Stimulated activated CD4-positive, alpha-beta T cell treated with anti-CD3 and anti-CD28 coated beads, Interleukin-12 subunit alpha, Interleukin-12 subunit beta, amount 100 ng/mL, for 48 hours (primary cell): Measurements from ENCODE around the gene TPRG1L.
"Not testable (repeated sequence)": the region's sequence is repeated elsewhere in the genome, so short reads cannot be mapped to it uniquely, and the experiment has no call there.

Experiments
- DNase-seq, 3 donors: peaks; one replicate each; pipeline ENCODE4 v3.0.0-alpha.2; 2020; ENCODE audit warnings: low read depth in 2 of 3, low spot score in 1 of 3

The TPRG1L gene

GRCh38 chr1:3624200-3625136 lies at the start of gene TPRG1L:
Gene TPRG1L, plus strand, starts transcription at chr1:3625015. Its CDS starts 58 bp downstream, at chr1:3625073.
- peak; percentile 94 to 98 (median 95) for DNase-seq

GRCh38 chr1:3575515-3575914 lies 49.3 kb upstream of the TPRG1L start:
- DNase-seq = not testable (repeated sequence)

- DNase-seq = no peak
Observed at GRCh38 chr1:3575993-3576392, 48.8 kb upstream of the TPRG1L start.

- no peak for DNase-seq
Observed at GRCh38 chr1:3577300-3577699, 47.5 kb upstream of the TPRG1L start.

DNA sequence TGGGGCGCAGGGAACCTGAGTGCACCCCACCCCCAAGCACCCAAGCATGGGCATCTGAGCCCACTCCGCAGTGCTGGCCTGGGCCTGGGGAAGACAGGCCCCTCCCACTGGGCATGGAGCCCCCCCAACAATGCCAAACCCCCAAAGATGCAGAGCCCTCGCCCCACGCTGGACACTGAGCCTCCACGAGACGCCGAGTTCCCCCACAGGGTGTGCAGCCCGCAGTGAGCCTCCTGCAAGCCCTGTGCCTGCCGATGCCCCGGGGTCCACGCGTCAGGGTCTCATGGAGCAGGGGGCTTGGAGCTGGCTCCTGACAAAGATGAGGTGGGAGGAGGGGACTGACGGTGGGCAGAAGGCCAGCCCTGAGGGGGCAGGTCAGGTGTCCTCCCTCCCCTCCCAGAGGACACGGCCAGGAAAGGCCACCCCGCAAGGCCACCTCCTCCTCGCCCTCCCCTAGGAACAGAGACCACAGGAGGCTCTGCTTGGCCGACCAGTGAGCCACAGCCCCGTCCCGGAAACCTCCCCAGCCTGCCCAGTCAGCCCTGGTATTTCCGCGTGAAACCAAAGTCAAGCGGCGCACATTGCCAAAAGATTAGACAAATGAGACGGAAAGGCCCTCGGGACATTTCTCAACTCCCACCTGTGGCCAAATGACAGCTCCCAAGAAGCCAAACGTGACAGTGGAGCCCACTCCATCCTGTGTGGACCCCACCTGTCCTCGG lies 46.9 kb upstream of the TPRG1L start:
- DNase-seq = no peak

- DNase-seq = no peak
Observed at GRCh38 chr1:3578433-3578805, 46.4 kb upstream of the TPRG1L start.

DNA sequence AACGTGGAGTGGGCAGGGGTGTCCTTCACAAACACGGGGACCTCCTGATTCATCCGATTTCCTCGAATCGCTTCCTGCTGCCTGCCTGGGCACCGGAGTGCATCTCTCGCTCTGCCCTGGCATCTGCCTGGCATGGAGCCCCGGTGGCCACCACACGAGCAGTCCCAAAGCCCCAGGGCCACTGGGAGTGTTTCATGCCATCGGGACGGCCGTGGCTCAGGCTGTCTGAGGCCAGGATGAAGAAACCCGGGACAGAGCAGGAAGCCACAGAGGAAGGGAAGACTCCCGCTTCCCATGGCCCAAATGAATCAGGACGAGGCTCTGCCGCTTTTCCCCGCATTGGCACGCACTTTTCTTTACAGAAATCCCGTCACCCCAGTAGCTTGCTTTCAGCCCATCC lies 45.9 kb upstream of the TPRG1L start:
- no peak for DNase-seq

DNA sequence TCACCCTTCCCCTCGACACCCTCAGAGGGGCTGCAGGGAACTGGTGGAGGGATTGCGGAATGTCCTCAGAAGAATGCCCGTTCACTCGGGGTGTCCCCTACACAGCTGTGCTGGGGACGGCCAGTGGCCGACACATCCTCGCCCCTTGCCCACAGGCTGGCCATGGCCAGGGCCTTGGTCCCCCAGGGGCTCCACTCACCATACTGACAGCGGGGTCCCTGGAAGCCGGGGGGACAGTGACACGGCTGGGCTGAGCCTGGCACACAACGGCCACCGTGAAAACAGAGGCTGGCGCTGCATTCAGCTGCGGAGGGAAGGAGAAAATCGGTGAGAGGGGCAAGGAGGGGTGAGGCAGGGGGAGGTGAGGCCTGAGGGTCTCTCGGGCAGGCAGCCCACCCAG lies 45.2 kb upstream of the TPRG1L start:
- no peak for DNase-seq

DNA sequence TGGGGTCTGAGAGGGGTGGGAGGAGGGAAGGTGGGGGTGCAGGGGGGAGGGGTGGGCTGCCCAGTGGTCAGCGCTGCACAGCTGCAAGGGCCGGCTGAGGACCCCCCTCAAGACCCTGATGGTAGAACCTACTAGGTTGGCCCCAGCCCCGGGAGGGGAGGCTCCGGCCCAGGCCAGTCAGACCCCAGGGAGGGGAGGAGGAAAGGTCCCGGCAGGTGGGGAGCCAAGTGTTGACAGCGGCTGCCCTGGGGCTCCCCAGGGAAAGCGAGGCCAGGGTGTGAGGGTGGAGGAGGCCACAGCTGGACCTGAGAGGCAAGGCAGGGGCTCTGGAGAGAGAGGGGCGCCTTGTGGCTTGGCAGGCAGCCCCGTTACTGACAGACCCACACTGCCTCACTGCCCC lies 44.6 kb upstream of the TPRG1L start:
- no peak for DNase-seq

- no peak for DNase-seq
Observed at GRCh38 chr1:3581296-3582036, 43.3 kb upstream of the TPRG1L start.

DNA sequence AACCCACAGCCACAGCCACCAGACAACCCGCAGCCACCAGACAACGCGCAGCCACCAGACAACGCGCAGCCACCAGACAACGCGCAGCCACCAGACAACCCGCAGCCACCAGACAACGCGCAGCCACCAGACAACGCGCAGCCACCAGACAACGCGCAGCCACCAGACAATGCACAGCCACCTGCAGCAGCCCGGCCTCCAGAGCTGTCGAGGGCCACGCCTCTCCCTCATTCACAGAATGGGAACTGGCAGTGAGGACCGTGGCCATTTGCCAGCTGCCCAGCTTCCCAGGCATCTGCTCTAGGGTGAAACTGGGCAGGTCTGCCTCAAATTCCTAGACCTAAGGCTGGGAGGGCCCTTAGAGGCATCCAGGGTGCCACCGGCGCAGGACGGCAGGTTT lies 41.1 kb upstream of the TPRG1L start:
- DNase-seq = not testable (repeated sequence)

DNA sequence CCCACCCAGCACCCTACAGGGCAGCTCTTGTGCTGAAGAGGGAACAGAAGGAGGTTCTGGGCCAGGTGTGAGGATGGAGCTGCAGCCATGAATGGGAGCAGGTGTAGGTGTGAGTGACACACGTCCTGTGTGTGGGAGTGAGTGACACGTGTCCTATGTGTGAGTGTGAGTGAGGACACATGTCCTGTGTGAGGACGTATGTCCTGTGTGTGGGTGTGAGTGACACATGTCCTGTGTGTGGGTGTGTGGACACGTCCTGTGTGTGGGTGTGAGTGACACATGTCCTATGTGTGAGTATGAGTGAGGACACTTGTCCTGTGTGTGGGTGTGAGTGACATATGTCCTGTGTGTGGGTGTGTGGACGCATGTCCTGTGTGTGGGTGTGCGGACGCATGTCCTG lies 39.9 kb upstream of the TPRG1L start:
- peak in 1 of 3 donors; percentile 7 for DNase-seq

GRCh38 chr1:3585353-3585868 lies 39.4 kb upstream of the TPRG1L start:
- not testable (repeated sequence) for DNase-seq

DNA sequence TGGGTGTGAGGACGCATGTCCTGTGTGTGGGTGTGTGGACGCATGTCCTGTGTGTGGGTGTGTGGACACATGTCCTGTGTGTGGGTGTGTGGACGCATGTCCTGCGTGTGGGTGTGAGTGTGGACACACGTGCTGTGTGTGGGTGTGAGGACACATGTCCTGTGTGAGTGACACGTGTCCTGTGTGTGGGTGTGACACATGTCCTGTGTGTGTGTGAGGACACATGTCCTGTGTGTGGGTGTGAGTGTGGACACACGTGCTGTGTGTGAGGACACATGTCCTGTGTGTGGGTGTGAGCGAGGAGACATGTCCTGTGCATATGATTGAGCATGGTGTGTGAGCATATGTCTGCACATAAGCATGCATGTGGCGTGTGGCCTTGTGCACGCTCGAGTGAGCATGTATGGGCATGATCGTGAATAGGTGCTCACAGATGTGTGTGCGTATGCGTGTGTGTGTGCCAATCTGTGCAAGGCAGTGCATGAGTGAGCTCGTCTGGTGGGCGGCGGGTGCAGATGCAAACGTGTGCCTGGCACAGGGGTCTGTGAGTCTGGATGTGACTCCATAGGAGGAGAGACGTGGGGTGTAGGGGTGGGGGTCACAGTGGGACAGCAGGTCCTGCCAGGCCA lies 38.8 kb upstream of the TPRG1L start:
- no peak for DNase-seq

DNA sequence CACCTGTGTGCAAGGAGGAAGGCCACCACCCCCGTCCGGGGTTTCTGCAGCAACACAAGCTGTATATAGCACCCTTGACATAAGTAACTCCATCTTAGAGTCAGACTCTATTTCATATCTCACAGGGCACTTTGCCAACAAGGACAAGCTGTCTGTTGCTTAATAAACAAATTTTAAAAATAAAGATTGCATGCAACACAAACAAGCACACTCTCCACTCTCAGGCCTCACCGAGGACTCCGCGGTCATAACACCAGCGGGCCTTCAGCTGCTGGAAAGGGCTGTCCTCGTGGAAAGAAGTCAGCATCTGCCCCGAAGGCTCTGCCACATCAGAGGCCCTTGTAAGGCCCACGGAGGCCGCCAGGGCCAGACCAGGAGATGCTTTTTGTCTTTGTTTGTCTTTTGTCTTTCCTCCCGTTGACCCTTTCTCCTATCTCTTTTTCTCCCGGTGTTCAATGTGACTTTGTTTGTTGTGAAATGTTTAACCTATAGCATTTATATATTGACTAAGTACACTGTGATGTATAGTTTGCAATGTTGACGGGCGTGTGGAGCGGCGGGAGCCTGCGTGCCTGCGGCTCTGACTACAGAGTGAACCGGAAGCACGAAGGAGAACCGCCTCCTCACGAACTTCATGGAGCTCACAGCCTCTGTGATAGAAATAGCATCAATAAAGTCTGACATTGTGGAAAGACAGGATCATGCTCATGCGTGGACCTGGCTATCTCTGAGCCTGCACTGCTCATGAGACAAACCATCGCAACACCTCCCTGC lies 37.6 kb upstream of the TPRG1L start:
- DNase-seq = no peak

DNA sequence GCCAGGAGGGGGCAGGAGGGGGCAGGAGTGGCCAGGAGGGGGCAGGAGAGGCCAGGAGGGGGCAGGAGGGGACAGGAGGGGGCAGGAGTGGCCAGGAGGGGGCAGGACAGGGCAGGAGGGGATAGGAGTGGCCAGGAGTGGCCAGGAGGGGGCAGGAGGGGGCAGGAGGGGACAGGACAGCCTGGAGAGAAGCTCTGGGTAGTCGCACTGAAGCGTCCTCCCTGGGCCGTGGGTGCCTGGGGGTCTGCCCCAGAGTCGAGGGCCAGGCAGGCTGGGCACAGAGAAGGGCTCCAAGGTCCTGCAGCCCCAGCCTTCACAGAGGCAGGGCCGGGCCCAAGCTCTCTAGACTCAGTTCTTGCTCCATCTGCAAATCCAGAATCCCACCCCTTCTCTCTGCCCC lies 36.4 kb upstream of the TPRG1L start:
- DNase-seq = no peak

DNA sequence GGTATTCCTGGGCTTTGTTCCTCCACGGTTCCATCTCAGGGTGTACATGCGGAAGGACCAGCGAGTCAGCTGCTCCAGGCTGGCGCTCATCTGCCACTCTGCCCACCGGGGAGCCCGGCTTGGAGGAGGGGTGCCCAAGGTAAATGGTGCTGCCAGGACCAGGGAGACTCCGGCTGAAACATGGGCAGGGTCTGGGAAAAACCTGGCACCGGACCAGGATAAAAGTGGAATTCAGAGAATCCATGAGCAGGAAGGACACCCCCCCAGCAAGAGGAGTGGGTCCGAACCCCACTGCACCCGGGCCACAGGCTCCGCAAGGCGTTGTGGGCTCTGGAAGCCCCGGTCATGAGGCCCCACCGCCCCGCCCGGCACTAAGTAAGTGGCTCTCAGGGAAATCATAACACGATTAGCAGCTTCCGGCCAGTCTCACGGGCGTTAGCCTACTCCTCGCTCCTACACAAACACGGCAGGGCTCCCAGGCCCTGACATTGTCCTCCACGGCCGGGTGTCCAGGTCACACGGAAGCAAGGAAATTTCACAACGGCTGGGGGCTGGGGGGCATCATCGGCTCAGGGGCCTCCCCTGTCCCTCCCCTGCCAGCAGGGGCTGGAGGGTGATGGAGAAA lies 34.6 kb upstream of the TPRG1L start:
- DNase-seq = no peak

DNA sequence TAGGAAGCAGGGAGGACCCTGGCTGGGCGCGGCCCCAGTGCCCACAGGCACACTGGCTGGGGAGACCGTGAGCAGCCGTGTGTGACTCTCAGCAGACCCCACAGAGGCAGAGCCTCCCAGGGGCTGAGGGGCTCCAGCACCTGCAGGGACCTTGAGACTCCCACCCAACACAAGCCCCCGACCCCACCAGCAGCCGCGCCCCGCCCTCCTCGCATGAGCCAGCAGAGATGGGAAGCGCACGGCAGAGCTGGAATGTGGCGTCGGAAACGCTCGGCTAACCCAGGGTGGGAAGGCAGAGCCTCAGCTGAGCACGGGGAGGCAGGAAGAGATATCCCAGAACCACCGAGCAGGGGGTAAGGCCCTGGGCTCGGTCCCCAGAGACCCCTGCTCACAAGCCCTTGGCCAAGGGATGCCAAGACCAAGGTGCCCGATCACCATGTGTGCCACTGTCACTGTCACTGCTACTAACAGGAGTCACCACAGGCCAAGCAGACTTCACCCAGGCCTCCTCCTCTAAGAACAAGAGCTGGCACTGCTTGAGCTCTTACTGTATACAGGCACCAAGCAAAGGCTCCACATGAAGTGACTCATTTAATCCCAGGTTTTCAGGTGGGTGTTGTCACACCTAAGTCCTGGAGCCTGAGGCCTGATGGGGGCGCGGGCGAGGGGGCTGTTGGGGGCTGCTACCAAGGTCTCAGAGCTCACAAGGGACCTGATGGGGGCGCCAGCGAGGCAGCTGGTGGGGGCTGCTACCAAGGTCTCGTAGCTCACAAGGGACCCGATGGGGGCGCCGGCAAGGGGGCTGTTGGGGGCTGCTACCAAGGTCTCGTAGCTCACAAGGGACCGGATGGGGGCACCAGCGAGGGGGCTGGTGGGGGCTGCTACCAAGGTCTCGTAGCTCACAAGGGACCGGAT lies 33.6 kb upstream of the TPRG1L start:
- no peak for DNase-seq

GRCh38 chr1:3593334-3593733 lies 31.5 kb upstream of the TPRG1L start:
- DNase-seq = no peak
